Stomach (tissue), 9 donors: ENCODE data around the gene CBLC. TPM values are rescaled to one million over a fixed set of nuclear protein-coding genes. Genes with fewer than 3 reads are reported as not detected.

Experiments used
- DNase-seq, 2 donors: peaks; one replicate each; pipeline versions ENCODE4 v3.0.0 to v3.0.0-alpha.2; 2013 to 2019
- H3K27ac ChIP-seq, 5 donors: fragments of 200-600 bp in 4 of 5; sonication (generic) in 4 of 5; one replicate each; pipeline ENCODE4 v1.5.1; 2013 to 2019; ENCODE audit warnings: mild to moderate bottlenecking in 1 of 5, moderate library complexity in 1 of 5
- H3K27me3 ChIP-seq, 3 donors: fragments of 200-600 bp; sonication (generic); one replicate each; pipeline ENCODE4 v1.5.1; 2017 to 2019; ENCODE audit warnings: mixed run types in 1 of 3
- H3K36me3 ChIP-seq, 4 donors: fragments of 200-600 bp; sonication (generic); 1 replicate in 3 of 4; 2 replicates in 1 of 4; pipeline ENCODE4 v1.5.1; 2016 to 2019
- H3K4me1 ChIP-seq, 4 donors: fragments of 200-600 bp; sonication (generic); one replicate each; pipeline ENCODE4 v1.5.1; 2016 to 2019
- H3K4me3 ChIP-seq, 4 donors: fragments of 200-600 bp; sonication (generic) in 3 of 4; one replicate each; pipeline ENCODE4 v1.5.1; 2016 to 2019; ENCODE audit warnings: mild to moderate bottlenecking in 1 of 4
- H3K9me3 ChIP-seq, 4 donors: fragments of 200-600 bp; sonication (generic); one replicate each; pipeline ENCODE4 v1.5.1; 2016 to 2019
- EP300 ChIP-seq: sonication (generic); formaldehyde crosslinking; IDR thresholded peaks from one replicate; pipeline ENCODE4 v1.6.1; 2017; ENCODE audit warnings: antibody characterized with exemption
- POLR2A ChIP-seq, 4 donors: fragments of 450-650 bp; IDR thresholded peaks; one replicate each; pipeline ENCODE4 v1.6.1; 2016; ENCODE audit warnings: antibody characterized with exemption in 4 of 4, control low read depth in 2 of 4, mild to moderate bottlenecking in 1 of 4, moderate library complexity in 1 of 4
- POLR2AphosphoS5 ChIP-seq, 3 donors: sonication (generic); formaldehyde crosslinking; IDR thresholded peaks; one replicate each; pipeline ENCODE4 v1.6.1; 2016; ENCODE audit warnings: antibody characterized with exemption in 3 of 3
- WGBS, 5 donors: extraction: QIAGEN DNeasy Blood & Tissue Kit in 3 of 5; methylation state at CpG; one replicate each; pipeline versions ENCODE4 v1.1.5 to v1.1.7; 2013 to 2018; 5-methylcytosine and 5-hydroxymethylcytosine counted together
- intact Hi-C: fragments of 100-400 bp; cut with DNase I; formaldehyde crosslinking; loops from one replicate; pipeline ENCODE4 v1.15.1; 2023; ENCODE audit warnings: low total_unique reads
- polyA plus RNA-seq, 3 donors: library from polyadenylated mRNA; stranded (reverse); fragments of 200-250 nt; gene quantifications; one replicate each; pipeline ENCODE4 v1.2.3, GENCODE V29; 2013
- total RNA-seq, 5 donors: library from RNA; depleted of rRNA; stranded (reverse); fragments of >200 nt; gene quantifications; one replicate each; pipeline versions ENCODE4 v1.1.0 to v1.2.3, GENCODE V29; 2014 to 2016
- TF ChIP-seq, protein P1 (sequence below), 7 experiments: fragments of 450-650 bp in 4 of 7; fragments of 200-600 bp in 3 of 7; sonication (generic) in 3 of 7; IDR thresholded peaks; one replicate each; pipeline ENCODE4 v1.5.1; 2016 to 2019; ENCODE audit warnings: antibody characterized with exemption in 7 of 7, control low read depth in 2 of 7, mild to moderate bottlenecking in 1 of 7
- donor health status: healthy with polysubstance abuse.
- donor health status: Bipolar disorder and iron deficiency.
- donor health status: healthy.

The CBLC gene
- total and polyA plus RNA-seq, 8 donors, result 13.2 to 178 (median 42.8) TPM

DNA sequence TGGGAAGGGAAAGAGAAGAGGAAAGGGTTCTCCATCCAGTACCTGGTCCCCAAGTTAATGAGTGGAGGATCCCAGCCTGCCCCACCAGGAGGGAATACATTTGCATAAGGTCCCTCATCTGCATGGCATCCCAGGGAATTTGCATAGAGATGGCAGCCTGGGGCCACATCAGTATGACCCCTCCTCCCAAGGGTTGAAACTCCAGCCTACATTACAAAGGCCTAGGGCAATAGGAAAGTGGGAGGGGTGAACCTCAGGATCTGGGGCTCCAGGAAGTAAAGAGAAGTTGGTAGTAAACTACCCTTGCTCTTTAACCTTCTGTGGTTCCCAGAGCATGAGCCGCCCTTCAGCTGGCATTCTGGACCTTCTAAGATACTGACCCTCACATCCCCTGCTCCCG lies 61.6 kb downstream of the CBLC start:
- no peak for TF ChIP-seq POLR2A (IDR thresholded peaks at IDR 0.05)
- no peak for TF ChIP-seq POLR2AphosphoS5 (IDR thresholded peaks at IDR 0.05)
- TF ChIP-seq, protein P1, sequence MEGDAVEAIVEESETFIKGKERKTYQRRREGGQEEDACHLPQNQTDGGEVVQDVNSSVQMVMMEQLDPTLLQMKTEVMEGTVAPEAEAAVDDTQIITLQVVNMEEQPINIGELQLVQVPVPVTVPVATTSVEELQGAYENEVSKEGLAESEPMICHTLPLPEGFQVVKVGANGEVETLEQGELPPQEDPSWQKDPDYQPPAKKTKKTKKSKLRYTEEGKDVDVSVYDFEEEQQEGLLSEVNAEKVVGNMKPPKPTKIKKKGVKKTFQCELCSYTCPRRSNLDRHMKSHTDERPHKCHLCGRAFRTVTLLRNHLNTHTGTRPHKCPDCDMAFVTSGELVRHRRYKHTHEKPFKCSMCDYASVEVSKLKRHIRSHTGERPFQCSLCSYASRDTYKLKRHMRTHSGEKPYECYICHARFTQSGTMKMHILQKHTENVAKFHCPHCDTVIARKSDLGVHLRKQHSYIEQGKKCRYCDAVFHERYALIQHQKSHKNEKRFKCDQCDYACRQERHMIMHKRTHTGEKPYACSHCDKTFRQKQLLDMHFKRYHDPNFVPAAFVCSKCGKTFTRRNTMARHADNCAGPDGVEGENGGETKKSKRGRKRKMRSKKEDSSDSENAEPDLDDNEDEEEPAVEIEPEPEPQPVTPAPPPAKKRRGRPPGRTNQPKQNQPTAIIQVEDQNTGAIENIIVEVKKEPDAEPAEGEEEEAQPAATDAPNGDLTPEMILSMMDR (IDR thresholded peaks at IDR 0.05), result no peak
- TF ChIP-seq EP300, result no peak
- H3K9me3 ChIP-seq, result no peaks in the 10 kb centered on the region
- H3K4me3 ChIP-seq, result no peak overlapping the region
- no peak overlapping the region for H3K27ac ChIP-seq
- H3K4me1 ChIP-seq, result peaks cover 0 to 4% (median 3%) of the 10 kb centered on the region in 4 donors
- no peak for DNase-seq
- peaks cover 0 to 11% (median 0%) of the 10 kb centered on the region in 3 donors for H3K27me3 ChIP-seq
- intact Hi-C loops, result loop anchor here (10.0 kb wide), 1 partner anchor 124 kb away; no protein-coding TSS in a partner anchor
- 60 to 100% (median 82%) methylated on average over 2 of the region's 2 CpGs for WGBS, 5 donors
- no peaks in the 10 kb centered on the region for H3K36me3 ChIP-seq

DNA sequence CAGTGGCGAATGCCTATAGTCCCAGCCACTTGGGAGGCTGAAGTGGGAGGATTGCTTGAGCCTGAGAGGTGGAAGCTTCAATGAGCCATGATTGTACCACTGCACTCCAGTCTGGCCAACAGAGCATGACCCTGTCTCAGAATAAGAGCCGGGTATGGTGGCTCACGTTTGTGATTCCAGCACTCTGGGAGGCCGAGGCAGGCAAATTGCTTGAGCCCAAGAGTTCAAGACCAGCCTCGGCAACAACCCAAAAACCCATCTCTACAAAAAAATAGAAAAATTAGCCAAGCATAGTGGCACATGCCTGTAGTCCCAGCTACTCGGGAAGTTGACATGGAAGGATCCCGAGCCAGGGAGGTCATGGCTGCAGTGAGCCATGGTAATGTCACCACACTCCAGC lies 63.1 kb downstream of the CBLC start:
- Histone ChIP-seq H3K4me3 (no peak overlapping the region), H3K27me3 (peaks cover 0 to 4% (median 0%) of the 10 kb centered on the region in 3 donors), H3K9me3 (no peaks in the 10 kb centered on the region), H3K36me3 (no peaks in the 10 kb centered on the region), H3K27ac (no peak overlapping the region), H3K4me1 (peaks cover 8 to 18% (median 17%) of the 10 kb centered on the region in 4 donors)
- no peak for DNase-seq
- TF ChIP-seq EP300 (no peak), POLR2AphosphoS5 (IDR thresholded peaks at IDR 0.05) (no peak)
- TF ChIP-seq, protein P1 (IDR thresholded peaks at IDR 0.05), result no peak
- intact Hi-C loops, result loop anchor here (5.0 kb wide), 1 partner anchor 39 kb away; no protein-coding TSS in a partner anchor
- 73 to 87% (median 76%) methylated on average over 6 to 7 of the region's 7 CpGs for WGBS, 5 donors

DNA sequence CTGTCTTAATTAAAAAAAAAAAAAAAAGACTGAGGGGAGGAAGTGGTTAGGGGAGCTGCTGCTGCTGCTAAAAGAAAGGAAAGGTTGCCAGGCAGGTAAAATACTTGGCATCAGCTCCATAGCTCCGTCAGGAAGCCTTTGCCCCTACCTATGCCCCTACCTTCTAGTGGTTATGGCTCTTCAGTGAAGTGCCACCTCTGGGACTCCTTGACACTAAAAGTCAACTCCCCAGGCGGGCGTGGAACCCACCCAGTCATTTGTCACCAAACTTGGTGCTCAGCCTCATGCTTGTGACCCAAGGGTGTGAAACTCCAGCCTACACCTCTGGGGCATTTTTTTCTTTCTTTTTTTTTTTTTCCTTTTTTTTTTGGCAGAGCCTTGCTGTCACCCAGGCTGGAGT lies 63.5 kb downstream of the CBLC start:
- no peak for TF ChIP-seq EP300
- no peak for TF ChIP-seq POLR2AphosphoS5 (IDR thresholded peaks at IDR 0.05)
- TF ChIP-seq, protein P1 (IDR thresholded peaks at IDR 0.05), result no peak
- TF ChIP-seq POLR2A (IDR thresholded peaks at IDR 0.05), result no peak
- intact Hi-C loops, result loop anchor here (5.0 kb wide), 1 partner anchor 39 kb away; no protein-coding TSS in a partner anchor
- no peak for DNase-seq
- WGBS, 5 donors, result 47 to 64% (median 58%) methylated on average over 3 of the region's 3 CpGs
- no peaks in the 10 kb centered on the region for H3K9me3 ChIP-seq
- H3K4me3 ChIP-seq, result no peak overlapping the region
- H3K4me1 ChIP-seq, result peaks cover 8 to 19% (median 17%) of the 10 kb centered on the region in 4 donors
- H3K36me3 ChIP-seq, result no peaks in the 10 kb centered on the region
- no peaks in the 10 kb centered on the region for H3K27me3 ChIP-seq
- H3K27ac ChIP-seq, result no peak overlapping the region

DNA sequence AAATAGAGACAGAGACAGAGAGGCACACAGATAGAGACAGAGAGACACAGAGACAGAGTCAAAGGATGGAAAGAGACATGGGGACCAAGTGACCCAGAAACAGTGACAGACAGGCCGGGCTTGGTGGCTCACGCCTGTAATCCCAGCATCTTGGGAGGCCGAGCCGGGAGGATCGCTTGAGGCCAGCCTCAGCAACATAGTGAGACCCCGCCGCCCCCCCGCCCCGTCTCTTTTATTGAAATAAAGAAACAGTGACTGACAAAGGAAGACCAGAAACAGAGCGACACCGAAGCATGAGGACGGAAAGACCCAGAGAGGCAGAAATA lies 67.6 kb downstream of the CBLC start:
- H3K9me3 ChIP-seq, result no peaks in the 10 kb centered on the region
- intact Hi-C loops, result no loop called here
- H3K4me1 ChIP-seq, result peaks cover 32 to 51% (median 46%) of the 10 kb centered on the region in 4 donors
- H3K27ac ChIP-seq, result peak overlapping the region; percentile 87 to 99 (median 99)
- TF ChIP-seq, protein P1 (IDR thresholded peaks at IDR 0.05), result no peak
- TF ChIP-seq POLR2AphosphoS5 (IDR thresholded peaks at IDR 0.05) (no peak), POLR2A (IDR thresholded peaks at IDR 0.05) (no peak), EP300 (no peak)
- no peak for DNase-seq
- no peaks in the 10 kb centered on the region for H3K27me3 ChIP-seq
- H3K4me3 ChIP-seq, result peak overlapping the region; percentile 73 to 99 (median 83)
- H3K36me3 ChIP-seq, result no peaks in the 10 kb centered on the region
- WGBS, 5 donors, result 7 to 10% (median 10%) methylated on average over 12 of the region's 12 CpGs
